Lung (tissue), 12 donors: ENCODE measurements around the gene C12orf75. TPM values are rescaled to one million over a fixed set of nuclear protein-coding genes. Genes with fewer than 3 reads are reported as not detected.

Source experiments
- ATAC-seq: fragments of 200-7000 bp; cut with Tn5 transposase; one replicate; pipeline ENCODE4 v1.9.1; 2020; ENCODE audit warnings: moderate number of reproducible peaks; ENCODE audit not compliant: insufficient read depth, low FRiP score
- DNase-seq, 3 donors: peaks; one replicate each; pipeline ENCODE4 v3.0.0-alpha.2; 2013 to 2017
- H3K27ac ChIP-seq, 2 donors: one replicate each; pipeline ENCODE4 v1.5.1; 2013; ENCODE audit warnings: mild to moderate bottlenecking in 2 of 2, moderate library complexity in 2 of 2, control low read depth in 1 of 2, inconsistent platforms in 1 of 2, low read depth in 1 of 2, low read length in 1 of 2
- H3K27me3 ChIP-seq, 3 donors: one replicate each; pipeline ENCODE4 v1.5.1; 2013; ENCODE audit warnings: low read length in 2 of 3; ENCODE audit not compliant: control insufficient read depth in 3 of 3, insufficient read depth in 3 of 3
- H3K36me3 ChIP-seq, 4 donors: one replicate each; pipeline ENCODE4 v1.5.1; 2013; ENCODE audit warnings: low read length in 4 of 4, mild to moderate bottlenecking in 1 of 4, moderate library complexity in 1 of 4; ENCODE audit not compliant: control insufficient read depth in 4 of 4, insufficient read depth in 4 of 4
- H3K4me1 ChIP-seq, 5 donors: one replicate each; pipeline ENCODE4 v1.5.1; 2013; ENCODE audit warnings: low read length in 5 of 5, mild to moderate bottlenecking in 2 of 5, moderate library complexity in 1 of 5; ENCODE audit not compliant: control insufficient read depth in 5 of 5, insufficient read depth in 5 of 5
- H3K4me3 ChIP-seq: one replicate; pipeline ENCODE4 v1.5.1; 2013; ENCODE audit warnings: mild to moderate bottlenecking, control low read depth, moderate library complexity
- H3K9ac ChIP-seq, 2 donors: one replicate each; pipeline ENCODE4 v1.5.1; 2013; ENCODE audit warnings: low read length in 2 of 2, control low read depth in 1 of 2; ENCODE audit not compliant: insufficient read depth in 1 of 2
- H3K9me3 ChIP-seq, 4 donors: one replicate each; pipeline ENCODE4 v1.5.1; 2013; ENCODE audit warnings: low read length in 3 of 4, mild to moderate bottlenecking in 1 of 4, moderate library complexity in 1 of 4; ENCODE audit not compliant: control insufficient read depth in 4 of 4, insufficient read depth in 3 of 4
- CTCF ChIP-seq: IDR thresholded peaks from 2 replicates; pipeline ENCODE4 v1.5.1; 2012; ENCODE audit warnings: mild to moderate bottlenecking; ENCODE audit errors: control extremely low read depth, extremely low read depth
- WGBS, 2 donors: extraction: QIAGEN DNeasy Blood & Tissue Kit; methylation state at CpG; one replicate each; pipeline ENCODE4 v1.1.7; 2013; 5-methylcytosine and 5-hydroxymethylcytosine counted together
- polyA plus RNA-seq, 2 donors: library from polyadenylated mRNA; stranded (reverse); fragments of 200-250 nt; gene quantifications; one replicate each; pipeline ENCODE4 v1.2.1, GENCODE V29; 2013
- total RNA-seq, 2 donors: library from RNA; depleted of rRNA in 1 of 2; stranded (reverse); fragments of >200 nt in 1 of 2; gene quantifications; one replicate each; pipeline ENCODE4 v1.2.1, GENCODE V29; 2014 to 2021
- donor health status: control.
- donor health status: control.
- donor health status: Bipolar disorder and iron deficiency.
- donor health status: healthy.
- donor health status: DM: yes; HTN: yes; CAD: no.

C12orf75 gene
- total and polyA plus RNA-seq, 4 donors: 7.0 to 26.7 (median 17.2) TPM

- H3K27ac ChIP-seq: no peak overlapping the region
- no peaks in the 10 kb centered on the region for H3K9me3 ChIP-seq
- ATAC-seq (no peak), DNase-seq (no peak)
- 91 to 94% methylated on average over 4 of the region's 4 CpGs for whole genome bisulfite sequencing, 2 donors
- H3K36me3 ChIP-seq: no peaks in the 10 kb centered on the region
- H3K9ac ChIP-seq: no peak overlapping the region
- H3K27me3 ChIP-seq: no peaks in the 10 kb centered on the region
- no peaks in the 10 kb centered on the region for H3K4me1 ChIP-seq
- H3K4me3 ChIP-seq: no peak overlapping the region
- TF ChIP-seq CTCF: no peak
These were observed 13.3 kb upstream of the C12orf75 start for GRCh38 chr12:105316931-105317852.

GRCh38 chr12:105317942-105318621 lies 12.4 kb upstream of the C12orf75 start:
- ATAC-seq: no peak
- DNase-seq: no peak
- no peak for TF ChIP-seq CTCF
- Histone ChIP-seq H3K9me3 (no peaks in the 10 kb centered on the region), H3K27ac (no peak overlapping the region), H3K27me3 (no peaks in the 10 kb centered on the region), H3K4me1 (no peaks in the 10 kb centered on the region), H3K36me3 (no peaks in the 10 kb centered on the region), H3K4me3 (no peak overlapping the region), H3K9ac (no peak overlapping the region)
- 84 to 93% methylated on average over 3 of the region's 3 CpGs for WGBS, 2 donors

GRCh38 chr12:105318651-105319483 lies 11.6 kb upstream of the C12orf75 start:
- H3K27ac ChIP-seq: no peak overlapping the region

More at GRCh38 chr12:105318651-105319483, 11.6 kb upstream of the C12orf75 start:
- no peak for ATAC-seq
- no peak for DNase-seq
- no peaks in the 10 kb centered on the region for H3K9me3 ChIP-seq
- no peaks in the 10 kb centered on the region for H3K36me3 ChIP-seq
- 91 to 95% methylated on average over 2 of the region's 2 CpGs for WGBS, 2 donors
- TF ChIP-seq CTCF: no peak
- H3K27me3 ChIP-seq: no peaks in the 10 kb centered on the region
- H3K9ac ChIP-seq: no peak overlapping the region
- no peaks in the 10 kb centered on the region for H3K4me1 ChIP-seq
- H3K4me3 ChIP-seq: no peak overlapping the region
